HepG2 (cell line): ENCODE data around the gene CLDND2. TPM values are rescaled to one million over a fixed set of nuclear protein-coding genes. Genes with fewer than 3 reads are reported as not detected.

Experiments used
- ATAC-seq: fragments of 200-7000 bp; cut with Tn5 transposase; 3 replicates; pipeline ENCODE4 v1.9.1; 2020; ENCODE audit warnings: mild to moderate bottlenecking, moderate library complexity
- BruUV-seq: library from RNA; stranded (reverse); fragments of 400-500 nt; replicated peaks from 2 replicates; lab custom pipeline; 2021; lab: Mats Ljungman, UMichigan
- CTCF ChIA-PET: fragments of 300-600 bp; formaldehyde crosslinking; extraction: SDS; loops from one replicate; lab custom pipeline; 2021; ENCODE audit warnings: low total read pairs, inconsistent platforms, low intra/inter-chr PET ratio; lab: Yijun Ruan, JAX
- POLR2A ChIA-PET: fragments of 350-600 bp; sonication (Branson Sonifier 250); formaldehyde crosslinking; loops from one replicate; lab custom pipeline; 2020; ENCODE audit warnings: antibody characterized with exemption, inconsistent platforms; lab: Yijun Ruan, JAX
- DNase-seq: peaks from one replicate; pipeline ENCODE4 v3.0.0-alpha.2; 2015; ENCODE audit warnings: low spot score
- FAIRE-seq: peaks from 3 replicates; lab custom pipeline; 2011; peaks lifted over from hg19 to GRCh38; lab: Jason Lieb, UNC
- H2AFZ ChIP-seq: one replicate; pipeline ENCODE4 v1.6.1; 2011; ENCODE audit warnings: low read length, inconsistent platforms
- H3K27ac ChIP-seq: fragments of 300-600 bp; 3 replicates; pipeline ENCODE4 v1.8.0; 2011; ENCODE audit warnings: mixed run types, mild to moderate bottlenecking, mixed read lengths, low read length, inconsistent platforms; ENCODE audit not compliant: insufficient read depth; ENCODE audit errors: extremely low read length
- H3K27me3 ChIP-seq, 2 experiments: fragments of 200-600 bp in 1 of 2; 2 replicates in 1 of 2; 3 replicates in 1 of 2; pipeline versions ENCODE4 v1.6.0 to v1.8.0; 2011; ENCODE audit warnings: low read length in 2 of 2, mild to moderate bottlenecking in 2 of 2, moderate library complexity in 2 of 2, inconsistent platforms in 1 of 2; ENCODE audit not compliant: insufficient read depth in 2 of 2, control insufficient read depth in 1 of 2
- H3K36me3 ChIP-seq, 2 experiments: fragments of 200-600 bp in 1 of 2; replicated peaks in 1 of 2; 2 replicates in 1 of 2; 3 replicates in 1 of 2; pipeline versions ENCODE4 v1.5.1 to v1.8.0; 2011; ENCODE audit warnings: low read length in 2 of 2, inconsistent platforms in 1 of 2; ENCODE audit not compliant: insufficient read depth in 2 of 2, control insufficient read depth in 1 of 2
- H3K4me1 ChIP-seq: 2 replicates; pipeline ENCODE4 v1.5.1; 2012; ENCODE audit warnings: low read length, inconsistent platforms; ENCODE audit not compliant: insufficient read depth
- H3K4me2 ChIP-seq: 2 replicates; pipeline ENCODE4 v1.6.0; 2011; ENCODE audit warnings: low read depth, low read length, inconsistent platforms
- H3K4me3 ChIP-seq, 3 experiments: fragments of 200-600 bp in 1 of 3; sonication (generic), shearing (Covaris generic) in 1 of 3; replicated peaks in 1 of 3; 2 replicates each; pipeline ENCODE4 v1.5.1; 2011 to 2016; ENCODE audit warnings: low read length in 3 of 3, inconsistent platforms in 2 of 3, low read depth in 2 of 3, mild to moderate bottlenecking in 2 of 3, control low read depth in 1 of 3, mixed read lengths in 1 of 3; ENCODE audit not compliant: insufficient read depth in 1 of 3
- H3K79me2 ChIP-seq: one replicate; pipeline ENCODE4 v1.6.1; 2011; ENCODE audit warnings: low read length, inconsistent platforms; ENCODE audit not compliant: insufficient read depth
- H3K9ac ChIP-seq: 2 replicates; pipeline ENCODE4 v1.6.0; 2011; ENCODE audit warnings: mild to moderate bottlenecking, low read depth, low read length, inconsistent platforms; ENCODE audit not compliant: insufficient read depth
- H3K9me3 ChIP-seq: 2 replicates; pipeline ENCODE4 v1.5.1; 2012; ENCODE audit warnings: mild to moderate bottlenecking, low read length
- H4K20me1 ChIP-seq: 2 replicates; pipeline ENCODE4 v1.6.0; 2011; ENCODE audit warnings: inconsistent platforms, mild to moderate bottlenecking, low read length, moderate library complexity; ENCODE audit not compliant: insufficient read depth
- DNMT3B ChIP-seq: conservative IDR thresholded peaks from 2 replicates; pipeline ENCODE4 v1.6.1; 2016; ENCODE audit warnings: missing biosample characterization, control low read depth
- FOXA3 ChIP-seq: IDR thresholded peaks from 2 replicates; pipeline ENCODE4 v1.6.1; 2016; ENCODE audit warnings: missing genetic modification reagents, missing compliant biosample characterization
- HCFC1 ChIP-seq: fragments of 150-350 bp; IDR thresholded peaks from 2 replicates; pipeline ENCODE4 v1.6.1; 2014; ENCODE audit warnings: low read depth, low read length
- HOXA7 ChIP-seq: sonication (generic); formaldehyde crosslinking; IDR thresholded peaks from 2 replicates; pipeline ENCODE4 v1.8.1; 2022; ENCODE audit warnings: mild to moderate bottlenecking, missing genetic modification reagents, moderate library complexity
- JARID2 ChIP-seq: sonication (generic); formaldehyde crosslinking; IDR thresholded peaks from 2 replicates; pipeline ENCODE4 v1.8.1; 2023; ENCODE audit warnings: missing genetic modification reagents, inconsistent platforms; ENCODE audit not compliant: insufficient replicate concordance
- JUND ChIP-seq: sonication (generic); formaldehyde crosslinking; IDR thresholded peaks from 2 replicates; pipeline ENCODE4 v1.8.0; 2022; ENCODE audit warnings: mild to moderate bottlenecking, missing genetic modification reagents
- MIER3 ChIP-seq: IDR thresholded peaks from 2 replicates; pipeline ENCODE4 v1.6.1; 2016; ENCODE audit warnings: missing compliant biosample characterization, borderline replicate concordance
- MTF1 ChIP-seq: sonication (generic); formaldehyde crosslinking; IDR thresholded peaks from 2 replicates; pipeline ENCODE4 v1.5.0; 2020; ENCODE audit warnings: missing genetic modification reagents
- SCMH1 ChIP-seq: sonication (generic); formaldehyde crosslinking; IDR thresholded peaks from 2 replicates; pipeline ENCODE4 v1.9.0; 2021; ENCODE audit warnings: missing genetic modification reagents, mild to moderate bottlenecking, borderline replicate concordance
- STAT5B ChIP-seq: sonication (generic); formaldehyde crosslinking; IDR thresholded peaks from 2 replicates; pipeline ENCODE4 v1.4.0; 2020; ENCODE audit warnings: missing genetic modification reagents
- SUZ12 ChIP-seq: fragments of 150-350 bp; IDR thresholded peaks from 2 replicates; pipeline ENCODE4 v1.6.1; 2014; ENCODE audit warnings: low read depth, low read length
- ZBTB21 ChIP-seq: sonication (generic); formaldehyde crosslinking; IDR thresholded peaks from 2 replicates; pipeline ENCODE4 v1.4.0; 2020; ENCODE audit warnings: missing genetic modification reagents
- ZBTB7A ChIP-seq: sonication (generic); formaldehyde crosslinking; IDR thresholded peaks from 2 replicates; pipeline ENCODE4 v1.8.0; 2022; ENCODE audit warnings: mild to moderate bottlenecking, missing genetic modification reagents
- ZFP37 ChIP-seq: sonication (generic); formaldehyde crosslinking; IDR thresholded peaks from 2 replicates; pipeline ENCODE4 v1.4.0; 2020; ENCODE audit warnings: missing genetic modification reagents, borderline replicate concordance
- ZKSCAN5 ChIP-seq: sonication (generic); formaldehyde crosslinking; IDR thresholded peaks from 2 replicates; pipeline ENCODE4 v1.5.1; 2020; ENCODE audit warnings: mild to moderate bottlenecking, missing genetic modification reagents
- ZNF292 ChIP-seq: sonication (generic); formaldehyde crosslinking; IDR thresholded peaks from 2 replicates; pipeline ENCODE4 v1.8.1; 2022; ENCODE audit warnings: mild to moderate bottlenecking, low read depth, missing genetic modification reagents, borderline replicate concordance
- ZNF772 ChIP-seq: sonication (generic); formaldehyde crosslinking; IDR thresholded peaks from 2 replicates; pipeline ENCODE4 v1.5.0; 2020; ENCODE audit warnings: mild to moderate bottlenecking, missing genetic modification reagents
- WGBS: methylation state at CpG from one replicate; pipeline ENCODE4 v1.1.6; 2017; ENCODE audit warnings: low lambda C conversion rate; 5-methylcytosine and 5-hydroxymethylcytosine counted together
- in situ Hi-C: cut with HindIII; loops from 2 replicates; pipeline ENCODE4 v1.10.0; 2017; ENCODE audit warnings: low pct_unique_long_range_greater_than_20kb; ENCODE audit not compliant: extremely low pct_ligation_motif_present
- intact Hi-C: fragments of 100-400 bp; cut with micrococcal nuclease; formaldehyde crosslinking; loops from one replicate; pipeline ENCODE4 v1.10.0; 2022; ENCODE audit not compliant: unreplicated experiment
- polyA plus RNA-seq, 8 experiments: library from polyadenylated mRNA; depleted of rRNA in 3 of 8; stranded (reverse) in 7 of 8; unstranded in 1 of 8; fragments of >200 nt; fragmentation: Illumina TruSeq in 4 of 8; extraction: Trizol in 4 of 8; gene quantifications; 2 replicates each; pipeline versions ENCODE4 v1.2.1 to v1.2.3, GENCODE V29; 2011 to 2016; ENCODE audit warnings: low read depth in 4 of 8, missing spikeins in 1 of 8, mixed read lengths in 1 of 8; ENCODE audit not compliant: insufficient read depth in 1 of 8
- total RNA-seq, 5 experiments: library from RNA; depleted of rRNA; stranded (reverse); fragments of >200 nt; fragmentation: Illumina TruSeq; extraction: Trizol; gene quantifications; 2 replicates each; pipeline ENCODE4 v1.2.3, GENCODE V29; 2016; ENCODE audit warnings: low read depth in 1 of 5
- TF ChIP-seq, protein P1 (sequence below): sonication (generic); formaldehyde crosslinking; IDR thresholded peaks from 2 replicates; pipeline ENCODE4 v1.5.0; 2020; ENCODE audit warnings: missing genetic modification reagents, mild to moderate bottlenecking, borderline replicate concordance
- TF ChIP-seq, protein P2 (sequence below): sonication (generic); formaldehyde crosslinking; IDR thresholded peaks from 2 replicates; pipeline ENCODE4 v1.4.0; 2020; ENCODE audit warnings: missing genetic modification reagents, borderline replicate concordance
- TF ChIP-seq, protein P3 (sequence below): IDR thresholded peaks from 2 replicates; pipeline ENCODE4 v1.6.1; 2016

Gene CLDND2
- total and polyA plus RNA-seq, 2 of the 13 experiments (the other 11 are each of a cell fraction or from before 2014, with no cell fraction given), result 0.84 to 1.8 TPM

DNA sequence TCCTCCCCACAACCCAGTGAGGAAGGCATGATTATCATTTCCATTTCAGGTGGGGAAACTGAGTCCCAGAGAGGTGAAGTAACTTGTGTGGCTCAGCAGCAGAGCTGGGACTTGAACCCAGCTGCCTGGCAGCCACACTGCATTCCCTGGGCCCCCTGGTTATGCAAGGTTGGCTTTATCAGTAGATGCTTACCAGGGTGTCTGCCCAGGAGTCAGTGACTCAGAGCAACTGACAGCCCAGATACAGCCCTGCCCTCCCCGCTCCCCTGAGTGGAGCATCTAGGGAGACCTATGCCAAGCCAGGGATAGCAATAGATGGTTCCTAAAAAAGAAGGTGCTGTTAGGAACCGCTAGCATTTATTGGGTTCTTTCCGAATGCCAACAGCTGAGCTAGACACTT lies 51.4 kb downstream of the CLDND2 start:
- ChIA-PET POLR2A (no interaction called here), CTCF (no interaction called here)
- no peak overlapping the region for H3K4me2 ChIP-seq
- BruUV-seq, result no TSS peak
- DNase-seq (no peak), FAIRE-seq (no peak), ATAC-seq (no peak)
- 0% methylated on average over 2 of the region's 3 CpGs for WGBS
- no peak overlapping the region for H3K9ac ChIP-seq
- no peaks in the 10 kb centered on the region for H3K36me3 ChIP-seq
- no peak overlapping the region for H2AFZ ChIP-seq
- H3K9me3 ChIP-seq, result no peaks in the 10 kb centered on the region
- H3K27ac ChIP-seq, result no peak overlapping the region
- peaks cover 18% of the 10 kb centered on the region for H3K4me1 ChIP-seq
- intact Hi-C loops, result no loop called here
- no peak for TF ChIP-seq ZBTB7A
- TF ChIP-seq SUZ12, result no peak
- TF ChIP-seq STAT5B (CRISPR knock-in tag), result no peak
- TF ChIP-seq, protein P1, sequence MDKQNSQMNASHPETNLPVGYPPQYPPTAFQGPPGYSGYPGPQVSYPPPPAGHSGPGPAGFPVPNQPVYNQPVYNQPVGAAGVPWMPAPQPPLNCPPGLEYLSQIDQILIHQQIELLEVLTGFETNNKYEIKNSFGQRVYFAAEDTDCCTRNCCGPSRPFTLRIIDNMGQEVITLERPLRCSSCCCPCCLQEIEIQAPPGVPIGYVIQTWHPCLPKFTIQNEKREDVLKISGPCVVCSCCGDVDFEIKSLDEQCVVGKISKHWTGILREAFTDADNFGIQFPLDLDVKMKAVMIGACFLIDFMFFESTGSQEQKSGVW (CRISPR knock-in tag), result no peak
- no peak for TF ChIP-seq ZKSCAN5 (CRISPR knock-in tag)
- TF ChIP-seq DNMT3B (CRISPR knock-in tag), result no peak
- no peak for TF ChIP-seq HOXA7 (CRISPR knock-in tag)
- TF ChIP-seq MTF1, result no peak
- no peak for TF ChIP-seq MIER3 (CRISPR knock-in tag)
- no peak for TF ChIP-seq SCMH1
- no peak for TF ChIP-seq FOXA3 (CRISPR knock-in tag)
- TF ChIP-seq JUND, result no peak
- no peak for TF ChIP-seq ZNF772 (CRISPR knock-in tag)
- no peak for TF ChIP-seq ZFP37
- TF ChIP-seq, protein P2, sequence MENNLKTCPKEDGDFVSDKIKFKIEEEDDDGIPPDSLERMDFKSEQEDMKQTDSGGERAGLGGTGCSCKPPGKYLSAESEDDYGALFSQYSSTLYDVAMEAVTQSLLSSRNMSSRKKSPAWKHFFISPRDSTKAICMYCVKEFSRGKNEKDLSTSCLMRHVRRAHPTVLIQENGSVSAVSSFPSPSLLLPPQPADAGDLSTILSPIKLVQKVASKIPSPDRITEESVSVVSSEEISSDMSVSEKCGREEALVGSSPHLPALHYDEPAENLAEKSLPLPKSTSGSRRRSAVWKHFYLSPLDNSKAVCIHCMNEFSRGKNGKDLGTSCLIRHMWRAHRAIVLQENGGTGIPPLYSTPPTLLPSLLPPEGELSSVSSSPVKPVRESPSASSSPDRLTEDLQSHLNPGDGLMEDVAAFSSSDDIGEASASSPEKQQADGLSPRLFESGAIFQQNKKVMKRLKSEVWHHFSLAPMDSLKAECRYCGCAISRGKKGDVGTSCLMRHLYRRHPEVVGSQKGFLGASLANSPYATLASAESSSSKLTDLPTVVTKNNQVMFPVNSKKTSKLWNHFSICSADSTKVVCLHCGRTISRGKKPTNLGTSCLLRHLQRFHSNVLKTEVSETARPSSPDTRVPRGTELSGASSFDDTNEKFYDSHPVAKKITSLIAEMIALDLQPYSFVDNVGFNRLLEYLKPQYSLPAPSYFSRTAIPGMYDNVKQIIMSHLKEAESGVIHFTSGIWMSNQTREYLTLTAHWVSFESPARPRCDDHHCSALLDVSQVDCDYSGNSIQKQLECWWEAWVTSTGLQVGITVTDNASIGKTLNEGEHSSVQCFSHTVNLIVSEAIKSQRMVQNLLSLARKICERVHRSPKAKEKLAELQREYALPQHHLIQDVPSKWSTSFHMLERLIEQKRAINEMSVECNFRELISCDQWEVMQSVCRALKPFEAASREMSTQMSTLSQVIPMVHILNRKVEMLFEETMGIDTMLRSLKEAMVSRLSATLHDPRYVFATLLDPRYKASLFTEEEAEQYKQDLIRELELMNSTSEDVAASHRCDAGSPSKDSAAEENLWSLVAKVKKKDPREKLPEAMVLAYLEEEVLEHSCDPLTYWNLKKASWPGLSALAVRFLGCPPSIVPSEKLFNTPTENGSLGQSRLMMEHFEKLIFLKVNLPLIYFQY (CRISPR knock-in tag), result no peak
- no peak for TF ChIP-seq JARID2 (CRISPR knock-in tag)
- TF ChIP-seq ZNF292 (CRISPR knock-in tag), result no peak
- TF ChIP-seq, protein P3, sequence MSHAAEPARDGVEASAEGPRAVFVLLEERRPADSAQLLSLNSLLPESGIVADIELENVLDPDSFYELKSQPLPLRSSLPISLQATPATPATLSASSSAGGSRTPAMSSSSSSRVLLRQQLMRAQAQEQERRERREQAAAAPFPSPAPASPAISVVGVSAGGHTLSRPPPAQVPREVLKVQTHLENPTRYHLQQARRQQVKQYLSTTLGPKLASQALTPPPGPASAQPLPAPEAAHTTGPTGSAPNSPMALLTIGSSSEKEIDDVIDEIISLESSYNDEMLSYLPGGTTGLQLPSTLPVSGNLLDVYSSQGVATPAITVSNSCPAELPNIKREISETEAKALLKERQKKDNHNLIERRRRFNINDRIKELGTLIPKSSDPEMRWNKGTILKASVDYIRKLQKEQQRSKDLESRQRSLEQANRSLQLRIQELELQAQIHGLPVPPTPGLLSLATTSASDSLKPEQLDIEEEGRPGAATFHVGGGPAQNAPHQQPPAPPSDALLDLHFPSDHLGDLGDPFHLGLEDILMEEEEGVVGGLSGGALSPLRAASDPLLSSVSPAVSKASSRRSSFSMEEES (CRISPR knock-in tag), result no peak
- TF ChIP-seq HCFC1, result no peak
- no peak for TF ChIP-seq ZBTB21
- H3K27me3 ChIP-seq, result peaks cover 0 to 15% of the 10 kb centered on the region in 2 experiments; a peak in 3 of 5 replicates
- in situ Hi-C loops, result no loop called here
- H3K79me2 ChIP-seq, result no peaks in the 10 kb centered on the region
- H3K4me3 ChIP-seq, result no peak overlapping the region
- no peaks in the 10 kb centered on the region for H4K20me1 ChIP-seq
